ENCODE results near the gene GRIN2A. TPM values are rescaled to one million over a fixed set of nuclear protein-coding genes. Genes with fewer than 3 reads are reported as not detected.

GRIN2A gene
- total and polyA plus RNA-seq, 2 of the 8 experiments (the other 6 are each of a cell fraction or from before 2014, with no cell fraction given) = 0.18 to 1.8 TPM

DNA sequence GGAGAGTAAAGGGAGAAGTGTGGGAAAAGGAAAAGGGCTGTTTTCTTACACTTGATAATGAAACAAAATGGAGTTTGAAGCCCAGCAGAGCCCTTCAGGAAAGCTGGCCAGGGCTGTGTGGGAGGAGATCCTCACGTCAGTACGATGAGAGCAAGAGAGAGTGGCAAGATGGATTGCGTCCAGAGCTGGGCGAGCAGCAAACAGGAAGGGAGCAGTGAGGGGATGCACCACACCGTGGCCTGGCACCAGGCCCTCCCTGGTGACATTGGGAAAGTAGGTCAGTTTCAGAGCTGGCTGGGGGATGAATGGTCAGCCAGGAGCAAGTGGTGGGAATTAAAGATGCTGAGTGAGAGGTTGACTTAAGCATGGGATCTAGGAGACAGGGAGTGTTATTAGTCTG is 273.6 kb downstream of the GRIN2A start:
- WGBS, 2 experiments (ENCODE audit: extremely low coverage in 1 of 2, insufficient coverage in 1 of 2, insufficient read length in 1 of 2, insufficient replicate concordance in 2 of 2, low coverage in 1 of 2, low lambda C conversion rate in 2 of 2, missing lambda C conversion rate in 1 of 2) = 91% methylated on average over 5 of the region's 5 CpGs; no CpG with 5 or more reads in 1 of the 2 experiments
- H3K4me1 ChIP-seq (replicated peaks in 1 of 4; ENCODE audit: control insufficient read depth in 3 of 4, insufficient read depth in 4 of 4, low read length in 3 of 4) = no peaks in the 10 kb centered on the region; a peak in 1 of 7 replicates
- no peaks in the 10 kb centered on the region for H3K23me2 ChIP-seq (ENCODE audit: low read depth, low read length)
- no peak overlapping the region for H3K4me2 ChIP-seq (ENCODE audit: insufficient read depth in 1 of 2, low read depth in 2 of 2, low read length in 2 of 2)
- H3K56ac ChIP-seq (replicated peaks; ENCODE audit: insufficient read length, low read depth, low read length) = no peak overlapping the region
- H3K14ac ChIP-seq (ENCODE audit: insufficient read length) = no peak overlapping the region
- H3K9me3 ChIP-seq (ENCODE audit: insufficient read depth in 2 of 2, low read depth in 1 of 2, low read length in 1 of 2) = no peaks in the 10 kb centered on the region
- no peaks in the 10 kb centered on the region for H3K36me3 ChIP-seq (ENCODE audit: control insufficient read depth in 2 of 4, insufficient read depth in 4 of 4, low read length in 3 of 4)
- H4K5ac ChIP-seq (ENCODE audit: insufficient read length, low read depth, low read length) = no peak overlapping the region
- no peak overlapping the region for H3K9ac ChIP-seq (replicated peaks in 1 of 4; ENCODE audit: extremely low read depth in 1 of 4, low read depth in 3 of 4, low read length in 3 of 4)
- no peaks in the 10 kb centered on the region for H3K79me2 ChIP-seq (ENCODE audit: control insufficient read depth in 1 of 2, insufficient read depth in 2 of 2, low read length in 2 of 2)
- H2BK12ac ChIP-seq (ENCODE audit: low read depth, low read length) = no peak overlapping the region
- no peak overlapping the region for H3K18ac ChIP-seq (ENCODE audit: extremely low read depth, low read length)
- H3K4me3 ChIP-seq (ENCODE audit: extremely low read depth in 1 of 4, insufficient read depth in 2 of 4, low read depth in 3 of 4, low read length in 4 of 4) = no peak overlapping the region
- CTCF ChIA-PET (ENCODE audit: partially characterized antibody) = interaction anchor here (1.2 to 1.6 kb wide), 3 partner anchors 13 to 21 kb away, joined by 3 to 4 read pairs (median 4); no protein-coding TSS in a partner anchor
- FAIRE-seq (no peak), DNase-seq (ENCODE audit: low read depth in 1 of 2, low spot score in 2 of 2) (no peak)
- H3K4ac ChIP-seq (replicated peaks; ENCODE audit: insufficient read length, low read depth, low read length) = no peak overlapping the region
- peak overlapping the region; percentile 60; the same call in 1 of the 2 replicates for H2AFZ ChIP-seq (ENCODE audit: low read length)
- H4K8ac ChIP-seq (ENCODE audit: extremely low read depth, insufficient read depth, low read length) = no peak overlapping the region
- H3K23ac ChIP-seq (ENCODE audit: insufficient read length) = no peak overlapping the region
- no peak overlapping the region for H2BK20ac ChIP-seq (ENCODE audit: low read length)
- POLR2A ChIA-PET (ENCODE audit: partially characterized antibody) = no interaction called here
- H2BK120ac ChIP-seq (replicated peaks; ENCODE audit: low read depth, low read length) = no peak overlapping the region
- no peaks in the 10 kb centered on the region for H4K20me1 ChIP-seq (replicated peaks in 1 of 2; ENCODE audit: control insufficient read depth in 1 of 2, insufficient read depth in 2 of 2, low read length in 2 of 2)
- H3K79me1 ChIP-seq (ENCODE audit: low read depth, low read length) = no peaks in the 10 kb centered on the region
- no peak overlapping the region for H2BK15ac ChIP-seq (ENCODE audit: low read length)
- H4K91ac ChIP-seq (replicated peaks; ENCODE audit: insufficient read length, low read length) = peak overlapping the region; percentile 39
- H2BK5ac ChIP-seq (ENCODE audit: low read depth, low read length) = no peak overlapping the region
- no peak overlapping the region for H3K27ac ChIP-seq (ENCODE audit: low read depth, low read length)
- H2AK5ac ChIP-seq (ENCODE audit: low read depth, low read length) = no peak overlapping the region
- no peaks in the 10 kb centered on the region for H3K27me3 ChIP-seq (replicated peaks in 1 of 4; ENCODE audit: control insufficient read depth in 3 of 4, extremely low read depth in 1 of 4, insufficient read depth in 3 of 4, low read length in 3 of 4)
- TF ChIP-seq RNF2 (IDR thresholded peaks at IDR 0.05; ENCODE audit: borderline replicate concordance, low read depth, low read length, missing control alignments, poor library complexity, severe bottlenecking) (no peak), KDM1A (IDR thresholded peaks at IDR 0.05; ENCODE audit: borderline replicate concordance, low read length) (no peak), POU5F1 (IDR thresholded peaks at IDR 0.05; ENCODE audit: low read depth, low read length) (no peak), KDM4A (IDR thresholded peaks at IDR 0.05; ENCODE audit: low read depth, low read length, severe bottlenecking) (no peak), SP1 (IDR thresholded peaks at IDR 0.05; ENCODE audit: low read depth, low read length) (no peak), BCL11A (IDR thresholded peaks at IDR 0.05; ENCODE audit: low read depth in 2 of 2, low read length in 2 of 2) (no peak), SP2 (IDR thresholded peaks at IDR 0.05; ENCODE audit: low read length) (no peak), SUZ12 (IDR thresholded peaks at IDR 0.05; ENCODE audit: low read length) (no peak), NANOG (IDR thresholded peaks at IDR 0.05; ENCODE audit: insufficient read depth, low read depth, low read length, poor library complexity, severe bottlenecking) (no peak), TAF1 (IDR thresholded peaks at IDR 0.05; ENCODE audit: low read depth, low read length) (no peak), ZNF274 (IDR thresholded peaks at IDR 0.05; ENCODE audit: borderline replicate concordance, extremely low read depth, low read length) (no peak)
- TF ChIP-seq, protein P1, sequence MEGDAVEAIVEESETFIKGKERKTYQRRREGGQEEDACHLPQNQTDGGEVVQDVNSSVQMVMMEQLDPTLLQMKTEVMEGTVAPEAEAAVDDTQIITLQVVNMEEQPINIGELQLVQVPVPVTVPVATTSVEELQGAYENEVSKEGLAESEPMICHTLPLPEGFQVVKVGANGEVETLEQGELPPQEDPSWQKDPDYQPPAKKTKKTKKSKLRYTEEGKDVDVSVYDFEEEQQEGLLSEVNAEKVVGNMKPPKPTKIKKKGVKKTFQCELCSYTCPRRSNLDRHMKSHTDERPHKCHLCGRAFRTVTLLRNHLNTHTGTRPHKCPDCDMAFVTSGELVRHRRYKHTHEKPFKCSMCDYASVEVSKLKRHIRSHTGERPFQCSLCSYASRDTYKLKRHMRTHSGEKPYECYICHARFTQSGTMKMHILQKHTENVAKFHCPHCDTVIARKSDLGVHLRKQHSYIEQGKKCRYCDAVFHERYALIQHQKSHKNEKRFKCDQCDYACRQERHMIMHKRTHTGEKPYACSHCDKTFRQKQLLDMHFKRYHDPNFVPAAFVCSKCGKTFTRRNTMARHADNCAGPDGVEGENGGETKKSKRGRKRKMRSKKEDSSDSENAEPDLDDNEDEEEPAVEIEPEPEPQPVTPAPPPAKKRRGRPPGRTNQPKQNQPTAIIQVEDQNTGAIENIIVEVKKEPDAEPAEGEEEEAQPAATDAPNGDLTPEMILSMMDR (IDR thresholded peaks at IDR 0.05; ENCODE audit: control extremely low read depth in 1 of 3, insufficient read depth in 1 of 3, low read depth in 1 of 3, low read length in 3 of 3) = no peak
